ENCODE data around the gene RPL23. TPM values are rescaled to one million over a fixed set of nuclear protein-coding genes. Genes with fewer than 3 reads are reported as not detected.

The RPL23 gene
- total and polyA plus RNA-seq, 9 of the 15 experiments (the other 6 are each of a cell fraction or from before 2014, with no cell fraction given) = 1,745 to 3,667 (median 3,096) TPM

GRCh38 chr17:38869526-38870258 is 16.2 kb upstream of the RPL23 start, which contains the start of gene LASP1 (continued):
- TF ChIP-seq NFYB (IDR thresholded peaks at IDR 0.05; ENCODE audit: extremely low read depth, insufficient read length) (no peak), ETV6 (IDR thresholded peaks at IDR 0.05; ENCODE audit: borderline replicate concordance in 1 of 2, low read depth in 2 of 2, low read length in 1 of 2) (no peak), ETV6 (CRISPR knock-in tag; IDR thresholded peaks at IDR 0.05; ENCODE audit: borderline replicate concordance) (no peak), TCF7L2 (IDR thresholded peaks at IDR 0.05; ENCODE audit: low read depth, low read length) (no peak), E2F3 (CRISPR knock-in tag; IDR thresholded peaks at IDR 0.05) (0 out of 2 replicates have a peak, but pooled peaks have one; percentile 44), ZNF407 (IDR thresholded peaks at IDR 0.05; ENCODE audit: low read depth) (no peak), ARID1B (IDR thresholded peaks at IDR 0.05) (peak; percentile 29), ZBTB11 (CRISPR knock-in tag; IDR thresholded peaks at IDR 0.05) (peak in 1 of 3 experiments; percentile 83; a peak in 2 of 6 replicates), CREM (IDR thresholded peaks at IDR 0.05; ENCODE audit: low read depth) (peak; percentile 9), ZBTB49 (CRISPR knock-in tag; IDR thresholded peaks at IDR 0.05; ENCODE audit: borderline replicate concordance) (no peak)
